GM23338 (cell line): ENCODE results near the gene CATSPER3. TPM values are rescaled to one million over a fixed set of nuclear protein-coding genes. Genes with fewer than 3 reads are reported as not detected.

Experiments
- ATAC-seq: fragments of 200-7000 bp; cut with Tn5 transposase; 3 replicates; pipeline ENCODE4 v1.9.1; 2020
- DNase-seq: peaks from one replicate; pipeline ENCODE4 v3.0.0-alpha.2; 2015; ENCODE audit warnings: low spot score
- H2AFZ ChIP-seq: fragments of 200-600 bp; sonication (generic); 2 replicates; pipeline ENCODE4 v1.8.0; 2016; ENCODE audit warnings: antibody characterized with exemption, mild to moderate bottlenecking, moderate library complexity
- H3F3A ChIP-seq: fragments of 200-600 bp; sonication (generic); replicated peaks from 2 replicates; pipeline ENCODE4 v1.8.0; 2017; ENCODE audit warnings: antibody characterized with exemption, mixed run types, low read depth
- H3K27ac ChIP-seq: fragments of 200-600 bp; sonication (generic); 2 replicates; pipeline ENCODE4 v1.6.1; 2016; ENCODE audit warnings: low read depth
- H3K27me3 ChIP-seq: fragments of 200-600 bp; sonication (generic); 2 replicates; pipeline ENCODE4 v1.8.0; 2016; ENCODE audit warnings: mild to moderate bottlenecking, mixed run types, moderate library complexity; ENCODE audit not compliant: insufficient read depth
- H3K36me3 ChIP-seq: fragments of 200-600 bp; sonication (generic); 2 replicates; pipeline ENCODE4 v1.8.0; 2016; ENCODE audit warnings: mild to moderate bottlenecking; ENCODE audit not compliant: insufficient read depth
- H3K4me1 ChIP-seq: fragments of 200-600 bp; sonication (generic); 2 replicates; pipeline ENCODE4 v1.8.0; 2016; ENCODE audit warnings: mild to moderate bottlenecking, moderate library complexity; ENCODE audit not compliant: insufficient read depth
- H3K4me2 ChIP-seq: fragments of 200-600 bp; sonication (generic); 2 replicates; pipeline ENCODE4 v1.7.1; 2017; ENCODE audit warnings: mixed run types
- H3K4me3 ChIP-seq: fragments of 200-600 bp; sonication (generic); 2 replicates; pipeline ENCODE4 v1.6.1; 2016; ENCODE audit warnings: mixed run types
- H3K79me2 ChIP-seq: fragments of 200-600 bp; sonication (generic); replicated peaks from 2 replicates; pipeline ENCODE4 v1.8.0; 2017; ENCODE audit warnings: mild to moderate bottlenecking; ENCODE audit not compliant: insufficient read depth
- H3K9me2 ChIP-seq: fragments of 200-600 bp; sonication (generic); 2 replicates; pipeline ENCODE4 v1.8.0; 2017; ENCODE audit not compliant: insufficient read depth
- H4K20me1 ChIP-seq: fragments of 200-600 bp; sonication (generic); replicated peaks from 2 replicates; pipeline ENCODE4 v1.8.0; 2017; ENCODE audit warnings: mild to moderate bottlenecking; ENCODE audit not compliant: insufficient read depth
- H3K27ac Mint-ChIP-seq: 2 replicates; pipeline ENCODE4 v1.8.0; 2020; ENCODE audit warnings: inconsistent platforms, mild to moderate bottlenecking, moderate library complexity, mixed read lengths
- H3K27me3 Mint-ChIP-seq: 3 replicates; pipeline ENCODE4 v1.8.0; 2022; ENCODE audit warnings: low read depth, mild to moderate bottlenecking, moderate library complexity, mixed read lengths, inconsistent platforms; ENCODE audit not compliant: insufficient read depth, poor library complexity
- H3K36me3 Mint-ChIP-seq: 3 replicates; pipeline ENCODE4 v1.8.0; 2021; ENCODE audit warnings: low read depth, mild to moderate bottlenecking, inconsistent platforms, moderate library complexity, mixed read lengths
- H3K4me1 Mint-ChIP-seq: 3 replicates; pipeline ENCODE4 v1.8.0; 2020; ENCODE audit warnings: mild to moderate bottlenecking, inconsistent platforms, mixed read lengths
- H3K4me3 Mint-ChIP-seq: 3 replicates; pipeline ENCODE4 v1.8.0; 2021; ENCODE audit warnings: moderate library complexity, mild to moderate bottlenecking, inconsistent platforms, mixed read lengths
- H3K9me3 Mint-ChIP-seq: 3 replicates; pipeline ENCODE4 v1.8.0; 2020; ENCODE audit warnings: moderate library complexity, mild to moderate bottlenecking, inconsistent platforms, mixed read lengths
- CREB1 ChIP-seq: fragments of 250-450 bp; sonication (Bioruptor Pico); IDR thresholded peaks from 2 replicates; pipeline ENCODE4 v1.5.0; 2020; ENCODE audit warnings: low read depth, mild to moderate bottlenecking, moderate library complexity
- CTCF ChIP-seq, 2 experiments: fragments of 200-600 bp in 1 of 2; sonication (generic) in 1 of 2; conservative IDR thresholded peaks; 2 replicates each; pipeline versions ENCODE4 v1.5.1 to v1.6.1; 2016 to 2017; ENCODE audit warnings: antibody characterized with exemption in 2 of 2, low read depth in 2 of 2, mild to moderate bottlenecking in 2 of 2, moderate library complexity in 1 of 2
- ETS1 ChIP-seq: IDR thresholded peaks from 2 replicates; pipeline ENCODE4 v1.6.1; 2016; ENCODE audit warnings: antibody characterized with exemption
- EZH2 ChIP-seq: fragments of 200-600 bp; sonication (generic); IDR thresholded peaks from one replicate; pipeline ENCODE4 v1.8.0; 2017; ENCODE audit warnings: antibody characterized with exemption, mild to moderate bottlenecking, low read depth; ENCODE audit not compliant: unreplicated experiment
- EZH2phosphoT487 ChIP-seq: fragments of 200-600 bp; sonication (generic); IDR thresholded peaks from one replicate; pipeline ENCODE4 v1.8.1; 2018; ENCODE audit warnings: antibody characterized with exemption; ENCODE audit not compliant: unreplicated experiment
- JUNB ChIP-seq: IDR thresholded peaks from one replicate; pipeline ENCODE4 v1.6.1; 2016; ENCODE audit warnings: antibody characterized with exemption; ENCODE audit not compliant: unreplicated experiment
- NANOG ChIP-seq: IDR thresholded peaks from 2 replicates; pipeline ENCODE4 v1.6.1; 2016; ENCODE audit warnings: antibody characterized with exemption, borderline replicate concordance
- POLR2AphosphoS5 ChIP-seq: IDR thresholded peaks from 2 replicates; pipeline ENCODE4 v1.6.1; 2016; ENCODE audit warnings: antibody characterized with exemption, low read depth
- REST ChIP-seq: IDR thresholded peaks from one replicate; pipeline ENCODE4 v1.6.1; 2018; ENCODE audit warnings: antibody characterized with exemption; ENCODE audit not compliant: unreplicated experiment
- STAT1 ChIP-seq: IDR thresholded peaks from one replicate; pipeline ENCODE4 v1.6.1; 2016; ENCODE audit warnings: antibody characterized with exemption; ENCODE audit not compliant: unreplicated experiment
- ZNF114 ChIP-seq: fragments of 250-450 bp; sonication (Bioruptor Pico); IDR thresholded peaks from 2 replicates; pipeline ENCODE4 v1.5.0; 2020; ENCODE audit warnings: mild to moderate bottlenecking, moderate library complexity
- ZNF331 ChIP-seq: fragments of 250-450 bp; sonication (Bioruptor Pico); IDR thresholded peaks from 2 replicates; pipeline ENCODE4 v1.5.0; 2020; ENCODE audit warnings: low read depth, mild to moderate bottlenecking, moderate library complexity
- ZNF462 ChIP-seq: fragments of 250-450 bp; sonication (Bioruptor Pico); IDR thresholded peaks from 2 replicates; pipeline ENCODE4 v1.5.0; 2020; ENCODE audit warnings: mild to moderate bottlenecking, moderate library complexity
- polyA plus RNA-seq: library from polyadenylated mRNA; unstranded; fragments of >200 nt; fragmentation: Nextera tagmentation; extraction: Ambion mirVana; gene quantifications from 2 replicates; pipeline ENCODE4 v1.2.1, GENCODE V29; 2016
- total RNA-seq: library from RNA; depleted of rRNA; stranded (reverse); fragments of >200 nt; shearing (Covaris generic); gene quantifications from 2 replicates; pipeline ENCODE4 v1.2.3, GENCODE V29; 2014

CATSPER3 gene
- total and polyA plus RNA-seq, 2 experiments from 2014 or later, result 0.19 TPM; not detected in 1

GRCh38 chr5:134945041-134945440, 22.7 kb upstream of the CATSPER3 start (continued):
- no peak for TF ChIP-seq ZNF462 (CRISPR knock-in tag)

- Mint-ChIP-seq H3K27ac (no peak overlapping the region), H3K36me3 (no peaks in the 10 kb centered on the region; the same call in 2 of the 3 replicates), H3K4me1 (peaks cover 2% of the 10 kb centered on the region; the same call in 2 of the 3 replicates), H3K9me3 (no peaks in the 10 kb centered on the region; the same call in 2 of the 3 replicates), H3K27me3 (peaks cover 1% of the 10 kb centered on the region), H3K4me3 (no peak overlapping the region)
- H4K20me1 ChIP-seq, result no peaks in the 10 kb centered on the region
- no peak overlapping the region for H2AFZ ChIP-seq
- no peaks in the 10 kb centered on the region for H3F3A ChIP-seq
- no peak overlapping the region for H3K27ac ChIP-seq
- no peak overlapping the region for H3K4me3 ChIP-seq
- no peaks in the 10 kb centered on the region for H3K79me2 ChIP-seq
- no peak for DNase-seq
- no peaks in the 10 kb centered on the region; the same call in 1 of the 2 replicates for H3K36me3 ChIP-seq
- H3K4me1 ChIP-seq, result no peaks in the 10 kb centered on the region
- no peaks in the 10 kb centered on the region for H3K27me3 ChIP-seq
- H3K4me2 ChIP-seq, result no peak overlapping the region
- no peaks in the 10 kb centered on the region for H3K9me2 ChIP-seq
- ATAC-seq, result no peak
- TF ChIP-seq REST, result no peak
- TF ChIP-seq ZNF114 (CRISPR knock-in tag), result no peak
- no peak for TF ChIP-seq ZNF331
- no peak for TF ChIP-seq EZH2phosphoT487
- no peak for TF ChIP-seq NANOG
- no peak for TF ChIP-seq CREB1 (CRISPR knock-in tag)
- TF ChIP-seq EZH2, result no peak
- no peak for TF ChIP-seq JUNB
- TF ChIP-seq STAT1, result no peak
- TF ChIP-seq ETS1, result no peak
- TF ChIP-seq POLR2AphosphoS5, result no peak
- no peak for TF ChIP-seq CTCF (conservative IDR thresholded peaks at IDR 0.05; ENCODE audit: low read depth in 2 of 2)
These were observed 18.8 kb upstream of the CATSPER3 start for GRCh38 chr5:134948911-134949310.
